ENCODE measurements around the gene GK.

- TF ChIP-seq POLR2A (IDR thresholded peaks at IDR 0.05) (no peak), CTCF (IDR thresholded peaks at IDR 0.05) (no peak)
Observed at GRCh38 chrX:30649859-30650258, 3.4 kb upstream of the GK start.

Data from uterus (tissue), 2 donors.